GM21825 (cell line): ENCODE measurements around the gene TTC6.

Source experiments
- ATAC-seq: cut with Tn5 transposase; IDR thresholded peaks from one replicate; pipeline ENCODE4 v1.9.1; 2021; ENCODE audit warnings: mild to moderate bottlenecking, moderate library complexity; ENCODE audit not compliant: unreplicated experiment

TTC6 gene

DNA sequence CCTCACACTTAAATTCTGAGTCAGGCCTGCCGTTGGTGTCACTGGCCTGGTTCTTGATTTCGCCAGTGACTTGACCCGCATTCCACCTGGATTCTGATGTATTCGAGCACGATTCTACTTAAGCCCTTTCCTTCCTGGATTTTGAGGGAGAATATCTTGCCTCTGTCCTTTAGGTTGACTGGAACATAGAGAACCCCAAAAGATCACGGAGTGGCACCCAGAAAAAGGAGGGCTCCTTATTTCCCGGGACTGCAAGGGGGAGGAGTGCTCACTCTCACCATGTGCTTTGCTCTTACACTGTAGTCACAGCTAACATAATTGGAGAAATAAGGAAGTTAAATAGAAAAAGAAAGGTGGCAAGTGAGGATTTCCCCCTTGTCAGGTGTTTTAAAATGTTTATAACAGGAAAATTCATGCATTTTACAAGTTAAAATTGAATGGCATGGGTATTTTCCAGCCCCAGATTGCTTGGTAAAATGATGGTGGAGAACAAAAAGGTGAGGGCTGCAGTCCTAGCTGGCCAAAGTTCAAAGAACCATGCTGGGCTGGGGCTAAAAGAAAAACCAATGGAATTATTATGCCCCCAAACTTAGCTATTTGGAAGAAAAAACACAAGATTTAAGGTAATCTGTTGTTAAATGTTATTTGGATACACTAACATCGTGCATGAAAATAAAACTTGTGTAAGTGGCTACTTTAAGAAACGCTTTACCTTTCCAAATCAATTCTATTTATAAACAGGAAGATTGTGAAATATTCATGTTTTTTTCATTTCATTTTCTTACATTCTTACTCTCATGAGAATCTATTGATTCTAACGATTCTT is 9.2 kb upstream of the TTC6 start:
- ATAC-seq: no peak

DNA sequence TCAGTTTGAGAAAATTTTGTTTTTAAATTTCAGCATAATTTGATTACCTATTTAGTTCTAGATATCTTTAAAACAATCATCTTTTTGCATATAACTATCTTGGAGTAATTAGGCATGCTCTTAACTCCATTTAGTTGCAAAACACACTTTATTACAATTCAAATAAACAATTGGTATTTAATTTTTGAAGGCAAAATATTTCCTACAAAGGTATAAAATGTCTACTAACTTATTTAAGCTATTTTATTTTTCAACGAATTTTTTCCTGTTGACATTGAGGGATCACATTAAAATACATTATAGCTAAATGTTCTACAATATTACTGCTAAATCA is 8.7 kb upstream of the TTC6 start:
- no peak for ATAC-seq

DNA sequence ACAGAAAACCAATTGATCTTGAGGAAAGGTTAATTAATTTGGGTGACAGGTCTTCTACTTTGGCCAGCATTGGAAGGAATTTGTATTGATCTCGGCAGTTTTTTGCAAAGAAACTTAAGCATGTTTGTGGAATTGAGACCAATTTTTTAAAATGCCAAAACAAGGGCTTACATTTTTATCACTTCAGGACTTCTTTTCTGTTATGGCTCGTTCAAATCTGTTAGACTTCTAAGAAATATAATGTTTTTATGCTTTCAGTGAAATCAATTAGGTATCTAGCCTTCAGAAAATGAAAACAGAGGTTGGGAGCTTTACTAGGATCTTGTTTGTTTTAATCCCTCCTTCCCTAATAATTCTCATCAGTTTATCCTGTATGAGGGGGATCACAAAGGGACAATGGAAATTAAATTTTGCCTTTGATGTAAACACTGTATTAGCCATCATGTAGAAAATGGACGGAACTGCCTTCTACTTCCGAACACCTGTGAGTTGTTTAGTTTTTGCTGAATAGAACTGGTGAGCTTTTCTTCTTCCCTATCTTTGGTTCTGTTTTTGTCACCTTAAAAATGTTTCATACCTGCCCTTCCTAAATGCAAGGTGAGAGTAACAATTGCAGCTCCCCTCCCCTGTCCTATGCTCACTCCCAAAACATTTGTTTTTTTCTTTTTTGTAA is 8.2 kb upstream of the TTC6 start:
- no peak for ATAC-seq

DNA sequence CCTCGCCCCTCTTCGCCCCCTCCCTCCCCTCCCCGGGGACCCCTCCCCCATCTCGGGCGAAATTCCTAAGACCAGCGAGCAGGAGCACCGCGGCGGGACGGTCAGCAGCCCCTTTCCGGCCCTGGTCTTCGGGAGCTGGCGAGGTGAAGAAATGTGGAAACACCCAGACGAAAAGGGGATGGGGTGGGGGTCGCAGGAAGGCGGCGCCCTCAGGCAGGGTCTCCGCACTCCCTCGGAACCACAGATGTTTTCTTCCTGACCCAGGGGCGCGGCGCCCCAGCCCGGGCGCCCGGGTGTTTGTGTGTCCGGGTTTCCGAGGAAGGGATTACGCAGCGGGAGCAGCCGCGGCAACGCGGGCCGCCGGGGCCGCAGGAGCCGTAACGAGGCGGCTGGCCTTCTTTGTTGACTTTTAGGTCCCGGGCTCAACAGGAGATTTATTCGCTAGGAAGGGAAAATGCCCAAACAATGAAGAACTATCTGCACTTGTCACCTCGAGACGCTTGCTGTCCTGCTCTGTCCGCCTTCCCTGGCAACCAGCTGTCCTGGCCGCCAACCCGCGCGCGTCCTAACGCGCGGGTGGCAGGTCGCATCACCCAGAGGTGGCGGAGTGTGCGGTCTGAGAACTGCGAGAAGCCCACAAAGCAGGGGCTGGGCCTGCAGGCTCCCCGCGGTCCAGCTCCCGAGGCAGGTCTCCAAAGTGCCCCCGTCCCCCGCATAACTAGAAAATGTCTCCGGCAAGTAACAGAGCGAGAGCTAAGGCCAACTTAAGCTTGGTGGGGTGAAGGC is 7.4 kb upstream of the TTC6 start:
- ATAC-seq: no peak

DNA sequence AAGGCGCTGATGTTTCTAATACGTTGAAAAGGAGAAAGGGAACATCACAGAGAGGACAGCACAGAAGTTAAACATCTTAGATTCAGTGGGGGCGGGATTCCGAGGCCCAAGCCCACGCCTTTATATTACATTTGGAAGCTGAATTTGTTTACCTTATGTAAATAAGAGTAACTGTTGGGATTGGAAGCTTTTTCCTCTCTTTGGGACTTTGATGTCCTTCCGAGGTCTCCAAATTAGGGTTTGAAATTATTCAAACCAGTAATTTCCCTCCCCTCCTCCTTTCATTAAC is 6.8 kb upstream of the TTC6 start:
- no peak for ATAC-seq

DNA sequence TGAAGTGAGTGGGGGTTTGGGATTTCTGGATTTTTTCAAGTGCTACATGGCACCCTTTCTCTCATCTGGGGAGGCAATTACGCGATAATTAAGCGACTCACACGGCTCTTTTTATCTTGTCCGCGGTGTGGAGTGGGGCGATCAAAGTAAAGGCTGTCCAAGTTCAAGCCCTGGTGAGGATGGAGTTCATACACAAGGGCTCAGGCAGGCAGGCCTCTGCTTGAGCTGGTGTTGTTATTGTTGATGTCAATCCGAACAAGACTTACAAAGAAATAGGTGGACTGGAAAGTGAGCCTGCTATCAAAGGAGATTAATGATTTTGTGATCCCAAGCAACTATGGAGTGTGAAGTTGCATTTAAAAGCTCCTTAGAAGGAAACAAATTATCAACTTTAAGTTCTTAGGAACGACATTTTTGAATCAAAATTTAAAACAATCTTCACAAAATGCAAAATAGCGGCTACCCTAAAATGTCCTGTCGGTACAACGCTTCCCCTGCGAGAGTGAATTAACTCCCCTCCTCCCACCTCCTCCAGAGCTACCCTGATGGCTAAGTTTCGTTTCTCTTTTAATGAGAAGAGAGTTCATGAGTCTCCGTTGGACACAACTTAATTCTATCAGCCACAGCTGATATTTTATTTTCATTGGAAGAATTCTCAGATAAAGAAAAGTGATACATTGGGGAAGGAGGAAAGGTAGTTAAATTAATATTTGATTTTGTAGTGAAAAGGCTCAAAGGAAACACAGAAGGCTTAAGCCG is 6.3 kb upstream of the TTC6 start:
- ATAC-seq: no peak

DNA sequence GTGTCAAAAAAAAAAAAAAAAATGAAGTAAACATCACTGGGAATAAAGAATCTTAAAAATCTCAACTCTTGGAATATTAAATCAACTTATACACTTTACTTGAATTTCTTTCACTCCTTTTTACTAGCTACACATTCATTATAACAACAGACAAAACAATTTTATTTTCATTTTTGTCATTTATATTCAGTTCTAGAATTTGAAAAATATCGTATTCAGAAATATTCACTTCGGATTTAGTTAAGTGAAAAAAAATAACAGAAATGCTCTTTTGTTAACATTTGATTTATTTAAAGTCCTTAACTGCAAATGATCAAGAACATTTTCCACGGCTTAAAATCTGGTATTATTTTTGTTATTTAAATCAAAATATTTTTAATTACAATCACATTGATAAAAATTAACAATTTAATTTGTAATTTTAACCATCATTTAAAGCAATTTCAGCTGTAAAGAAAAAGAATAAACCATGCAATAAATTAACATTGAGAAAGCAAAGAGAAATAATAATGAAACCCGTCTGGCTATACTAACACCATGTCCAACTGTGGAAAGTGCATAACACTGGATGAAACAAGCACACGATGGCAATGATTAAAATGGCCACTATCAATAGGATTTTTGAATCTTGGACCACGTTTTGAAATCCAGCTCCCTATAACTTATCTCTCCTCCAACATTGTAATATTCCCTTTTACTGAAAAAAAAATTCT is 5.6 kb upstream of the TTC6 start:
- ATAC-seq: no peak

DNA sequence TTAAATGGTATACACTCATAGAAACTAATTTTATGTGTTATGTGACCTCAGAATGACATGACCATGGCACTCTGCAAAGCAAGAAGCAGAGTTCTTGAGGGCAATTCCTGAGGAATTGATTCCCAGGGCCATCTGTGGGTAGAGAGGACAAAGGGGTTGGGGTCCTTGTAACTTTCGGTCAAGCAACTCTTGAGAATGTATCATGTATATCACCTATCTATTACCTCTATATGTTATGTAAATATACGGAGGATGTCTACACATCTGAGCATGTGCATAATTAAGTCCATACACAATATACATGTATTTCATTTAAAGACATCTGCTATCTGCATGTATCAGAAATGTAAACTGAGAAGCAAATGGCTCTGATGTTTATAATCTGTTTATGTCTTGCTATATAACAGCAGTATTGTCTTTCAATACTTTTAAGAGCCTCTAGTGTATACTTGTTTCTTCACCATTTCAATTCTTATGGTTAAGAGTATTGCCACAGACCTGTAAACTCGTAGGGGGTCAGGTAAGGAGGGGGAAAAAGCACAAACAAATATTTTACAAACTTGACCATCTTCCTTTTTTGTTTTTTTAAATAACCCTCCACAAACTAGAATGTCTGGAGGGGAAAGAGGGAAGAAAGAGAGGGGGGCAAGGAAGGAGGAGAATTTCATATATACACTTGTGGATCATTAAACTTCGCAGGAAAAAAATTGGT is 4.8 kb upstream of the TTC6 start:
- no peak for ATAC-seq

DNA sequence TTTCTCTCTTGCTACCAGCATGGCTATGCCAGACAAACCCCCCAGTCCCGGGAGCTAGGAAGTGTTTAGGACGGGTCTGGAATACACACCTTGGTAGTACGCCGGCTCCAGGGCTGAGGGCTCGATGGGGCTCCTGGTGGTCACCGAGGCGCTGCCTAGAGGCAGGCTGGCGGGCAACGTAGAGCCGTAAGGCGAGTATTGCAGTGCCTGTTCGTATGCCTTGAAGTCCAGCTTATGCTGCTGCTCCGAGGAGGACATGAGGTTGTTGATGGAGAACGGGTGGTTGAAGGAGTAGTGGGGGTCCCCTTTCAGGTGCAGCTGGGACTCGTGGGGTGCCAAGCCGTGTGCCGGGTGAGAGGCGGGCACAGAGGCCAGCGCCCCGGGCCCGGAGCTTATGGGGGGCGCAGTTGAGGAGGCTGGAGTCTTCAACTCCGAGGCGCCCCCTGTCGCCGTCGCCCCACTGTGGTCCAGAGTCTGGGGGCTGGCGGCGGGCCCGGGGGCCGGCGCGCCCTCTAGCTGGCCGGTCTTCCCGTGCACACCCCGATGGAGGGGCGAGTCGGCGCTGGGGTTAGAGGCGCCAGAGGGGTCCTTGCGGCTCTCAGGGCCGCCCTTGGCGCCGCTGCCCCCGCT is 4.0 kb upstream of the TTC6 start:
- ATAC-seq: no peak

DNA sequence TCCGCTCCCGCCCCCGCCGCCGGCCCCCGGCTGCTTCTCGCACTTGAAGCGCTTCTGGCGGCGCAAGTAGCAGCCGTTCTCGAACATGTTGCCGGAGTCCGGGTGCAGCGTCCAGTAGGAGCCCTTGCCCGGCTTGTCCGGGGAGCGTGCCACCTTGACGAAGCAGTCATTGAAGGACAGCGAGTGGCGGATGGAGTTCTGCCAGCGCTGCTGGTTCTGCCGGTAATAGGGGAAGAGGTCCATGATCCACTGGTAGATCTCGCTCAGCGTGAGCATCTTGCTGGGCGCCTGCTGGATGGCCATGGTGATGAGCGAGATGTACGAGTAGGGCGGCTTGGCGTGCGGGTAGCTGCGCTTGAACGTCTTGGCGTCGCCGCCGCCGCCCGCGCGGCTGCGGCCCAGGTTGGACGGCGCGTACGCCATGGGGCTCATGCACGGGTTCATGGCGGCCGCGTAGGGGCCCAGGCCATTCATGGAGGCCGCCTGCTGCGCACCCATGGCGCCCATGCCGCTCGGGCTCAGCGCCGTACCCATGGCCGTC is 3.4 kb upstream of the TTC6 start:
- no peak for ATAC-seq

DNA sequence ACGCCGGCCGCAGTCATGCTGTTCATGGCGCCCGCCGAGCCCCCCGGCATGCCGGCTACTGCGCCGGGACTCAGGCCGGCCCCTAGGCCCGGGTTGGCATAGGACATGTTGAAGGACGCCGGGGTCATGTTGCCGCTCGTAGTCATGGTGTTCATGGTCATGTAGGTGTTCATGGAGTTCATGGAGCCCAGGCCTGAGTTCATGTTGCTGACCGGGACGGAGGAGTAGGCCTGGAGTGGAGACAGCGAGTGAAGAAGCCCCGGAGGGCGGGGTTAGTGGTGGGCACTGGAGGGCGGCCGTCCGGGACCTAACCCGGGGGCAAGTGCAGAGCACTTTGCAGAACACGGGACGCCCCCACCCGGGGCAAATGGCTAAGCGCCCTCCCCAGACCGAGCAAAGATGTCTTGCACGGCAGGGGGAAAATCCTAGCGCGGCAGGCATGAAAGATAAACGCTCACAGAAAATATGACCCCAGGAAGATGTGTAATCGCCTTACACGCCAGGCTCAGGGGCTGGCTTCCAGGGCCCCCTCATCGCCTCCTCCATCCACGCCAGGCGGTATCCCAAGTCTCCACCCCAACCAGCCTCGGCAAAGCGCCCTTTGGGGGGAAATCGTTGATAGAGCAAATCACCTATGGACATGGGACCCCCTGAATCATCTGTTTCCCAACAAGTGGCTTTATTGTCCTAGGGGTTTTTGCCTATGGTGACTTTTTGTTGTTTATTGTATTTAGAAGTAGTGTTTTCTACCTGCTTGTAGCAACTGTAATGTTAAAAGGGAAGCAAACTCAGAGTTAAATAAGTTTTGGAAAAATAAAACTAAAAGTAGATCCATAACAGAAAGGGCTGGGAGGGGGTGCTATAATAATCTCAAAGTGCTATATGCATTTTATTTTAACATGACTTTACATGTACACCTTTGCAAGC is 2.7 kb upstream of the TTC6 start:
- ATAC-seq: no peak

DNA sequence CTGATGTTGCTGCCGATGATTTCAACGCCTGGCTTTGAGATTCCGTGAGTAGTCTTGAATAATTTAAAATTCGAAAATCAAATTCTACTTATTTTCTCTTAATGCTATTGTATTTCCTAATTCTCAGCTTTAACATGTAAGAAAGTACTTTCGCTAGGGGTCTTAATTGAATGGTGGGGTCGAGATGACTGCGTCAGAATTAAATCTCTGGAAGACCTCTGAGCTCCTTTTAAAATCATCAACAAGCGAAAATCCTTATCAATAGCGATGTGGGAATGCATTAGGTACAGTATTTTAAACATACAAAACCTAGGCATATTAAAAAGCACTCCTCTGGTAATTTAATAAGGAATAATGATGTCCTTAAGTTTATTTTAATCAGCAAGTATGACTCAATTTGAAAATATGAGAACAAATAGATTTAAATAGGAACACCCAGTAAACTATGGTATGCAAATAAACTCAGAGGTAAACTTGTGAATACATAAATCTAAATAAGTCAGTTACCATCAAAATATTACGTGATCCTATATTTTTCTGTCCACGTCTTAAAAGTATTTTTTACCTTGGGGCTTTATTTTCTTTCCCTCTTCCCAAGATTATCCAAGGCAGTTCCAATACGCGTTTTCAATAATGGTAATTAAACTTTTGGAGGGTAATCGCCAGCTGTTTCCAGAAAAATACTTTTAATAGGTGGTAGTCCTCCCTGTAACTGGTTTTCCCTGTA is 1.8 kb upstream of the TTC6 start:
- no peak for ATAC-seq

DNA sequence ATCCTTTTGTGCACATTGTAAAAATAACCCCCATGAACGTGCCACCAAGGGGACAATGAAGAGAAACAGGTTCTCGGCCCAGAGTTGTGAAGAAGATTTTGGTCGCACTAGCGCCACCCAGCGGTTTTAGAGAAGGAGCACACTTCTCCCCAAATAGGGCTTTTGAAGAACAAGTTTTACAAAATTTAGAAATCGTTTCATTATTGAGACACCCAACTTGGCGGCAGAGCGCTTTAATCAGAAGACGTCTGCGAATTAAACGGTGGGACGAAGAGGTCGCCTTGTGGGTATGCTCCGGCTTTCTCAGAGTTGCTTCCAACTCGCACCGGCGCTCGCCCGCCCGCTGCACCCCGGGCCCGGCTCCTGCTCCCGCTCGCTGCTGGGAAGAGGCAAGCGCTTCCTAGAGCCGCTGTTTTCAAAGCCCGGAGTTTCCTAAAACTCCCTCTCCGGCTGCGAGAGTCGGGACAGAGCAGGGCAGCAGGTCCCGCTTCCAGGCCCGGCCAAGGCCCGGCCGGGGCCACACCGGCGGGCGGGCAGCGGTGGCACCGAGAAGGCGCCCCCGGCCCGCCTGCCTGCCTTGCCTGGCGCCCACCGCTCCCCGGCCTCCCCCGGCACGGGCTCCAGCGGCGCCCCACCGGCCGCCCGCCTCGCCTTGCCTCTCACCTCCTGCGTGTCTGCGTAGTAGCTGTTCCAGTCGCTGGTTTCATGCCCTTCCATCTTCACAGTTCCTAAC is 1.0 kb upstream of the TTC6 start:
- no peak for ATAC-seq

DNA sequence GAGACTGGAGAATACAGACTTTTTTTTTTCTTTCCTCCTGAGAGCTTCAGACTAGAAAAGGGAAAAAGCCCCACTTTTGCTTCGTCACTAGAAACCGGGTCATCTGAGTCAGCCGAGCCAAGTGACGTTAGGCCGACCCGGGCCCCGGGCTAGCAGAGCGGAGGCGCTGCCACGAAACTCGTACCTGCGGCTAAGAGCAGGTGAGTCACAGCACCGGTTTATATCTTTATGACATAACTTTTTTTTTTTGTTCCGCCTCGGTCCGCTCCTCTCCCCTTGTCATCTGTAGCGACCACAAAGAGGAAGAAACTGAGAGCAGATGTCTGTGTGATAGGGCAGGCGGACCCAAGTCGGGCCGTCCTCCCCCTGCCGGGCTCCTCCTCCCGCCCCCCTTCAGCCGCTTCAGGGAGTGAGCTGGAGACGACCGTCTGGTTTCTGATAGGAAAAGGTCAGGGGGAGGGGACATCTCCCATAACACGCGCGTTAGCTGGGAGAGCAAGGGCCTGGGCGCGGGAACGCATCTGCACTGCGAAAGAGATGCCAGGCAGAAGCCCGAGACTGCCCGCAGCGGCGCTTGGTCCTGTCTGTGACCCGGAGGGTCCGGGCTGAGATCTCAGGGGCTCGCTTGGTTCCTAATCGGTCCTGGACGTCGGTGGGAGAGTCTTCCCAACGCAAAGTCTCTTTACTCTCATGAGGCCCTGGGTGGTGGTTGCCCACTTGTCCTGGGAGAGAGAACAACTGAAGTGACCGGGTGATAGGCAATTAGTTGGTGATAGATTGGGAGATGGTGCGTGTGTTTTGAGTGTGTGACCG is 586 bp downstream of the TTC6 start:
- ATAC-seq: peak; percentile 49

DNA sequence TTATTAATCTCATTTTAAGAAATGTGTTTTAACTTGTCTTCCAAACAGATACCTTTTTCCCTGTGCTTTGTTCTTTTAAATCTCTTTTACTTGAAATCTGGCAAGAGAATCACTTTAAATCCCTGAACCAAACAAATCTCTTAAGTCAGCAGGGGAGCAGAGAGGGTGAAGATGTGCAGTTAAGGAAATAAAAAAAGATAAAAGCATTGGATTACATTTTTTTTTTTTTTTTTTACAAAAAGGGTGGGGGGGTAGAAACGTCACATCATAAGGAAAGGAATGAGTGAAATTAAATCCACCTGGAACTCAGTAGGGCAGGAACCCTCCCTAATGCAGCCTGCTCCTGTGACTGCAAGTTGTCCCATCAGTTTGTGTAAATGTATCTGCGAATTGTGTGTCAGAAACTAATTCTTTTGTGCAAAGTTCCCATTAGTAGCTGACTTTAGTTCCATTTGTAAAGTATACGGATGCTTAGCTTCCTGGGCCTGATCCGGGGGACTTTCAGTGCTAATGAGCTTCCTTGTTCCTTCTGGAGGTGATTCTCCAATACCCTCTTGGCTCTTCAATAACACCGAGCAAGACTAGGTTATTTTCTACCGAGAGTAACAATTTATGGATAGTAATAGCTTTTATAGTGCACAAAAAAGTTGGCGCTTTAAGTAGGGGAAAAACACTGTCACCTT is 1.5 kb downstream of the TTC6 start:
- ATAC-seq: no peak

DNA sequence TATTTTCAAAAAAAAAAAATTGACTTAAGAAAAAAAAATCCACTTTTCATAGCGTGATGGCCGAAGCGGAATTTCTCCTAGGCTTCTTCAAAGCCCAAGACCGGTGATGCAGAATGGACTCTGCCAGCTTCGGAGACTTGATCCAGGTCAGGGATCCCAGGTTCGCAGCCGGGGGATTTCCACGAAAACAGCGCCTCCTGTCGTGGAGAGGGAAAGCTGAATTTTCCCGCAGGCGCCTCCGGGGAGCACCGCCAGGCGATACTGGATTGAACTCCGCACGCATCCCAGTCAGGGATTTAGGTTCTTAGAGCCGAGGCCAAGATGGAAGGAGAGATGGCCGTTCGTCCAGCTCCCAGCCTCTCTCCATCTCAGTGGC is 2.1 kb downstream of the TTC6 start:
- no peak for ATAC-seq
